Hypothalamus (tissue), 51 donors: ENCODE measurements around the gene FOXO1.

Experiments
- DNase-seq, 51 donors: peaks; one replicate each; lab custom pipeline; 2025; lab: John Stamatoyannopoulos, UW

The FOXO1 gene

DNA sequence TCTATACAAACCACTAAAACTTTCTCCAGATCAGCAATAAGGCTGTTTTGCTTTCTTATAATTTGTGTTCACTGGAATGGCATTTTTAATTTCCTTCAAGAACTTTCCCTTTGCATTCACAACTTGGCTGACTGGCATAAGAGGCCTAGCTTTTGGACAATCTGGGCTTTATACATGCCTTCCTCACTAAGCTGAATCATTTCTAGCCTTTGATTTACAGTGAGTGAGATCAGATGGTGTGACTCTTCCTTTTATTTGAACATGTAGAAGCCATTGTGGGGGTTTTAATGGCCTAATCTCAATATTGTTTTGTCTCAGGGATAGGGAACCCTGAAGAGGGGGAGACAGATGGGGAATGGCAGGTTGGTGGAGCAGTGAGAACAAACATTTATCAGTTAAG, 82.7 kb downstream of the FOXO1 start:
- DNase-seq = no peak

DNA sequence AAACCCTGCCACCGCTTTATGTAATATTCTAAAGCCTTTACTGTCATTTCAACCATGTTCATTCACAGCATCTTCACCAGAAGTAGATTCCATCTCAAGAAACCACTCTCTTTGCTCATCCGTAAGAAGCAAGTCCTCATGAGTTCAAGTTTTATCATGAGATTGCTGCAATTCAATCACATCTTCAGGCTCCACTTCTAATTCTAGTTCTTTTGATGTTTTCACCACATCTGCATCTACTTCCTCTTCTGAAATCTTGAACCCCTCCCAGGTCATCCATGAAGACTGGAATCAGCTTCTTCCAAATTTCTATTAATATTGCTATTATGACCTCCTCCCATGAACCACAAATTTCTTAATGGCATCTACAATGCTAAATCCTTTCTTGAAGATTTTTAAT, 83.9 kb downstream of the FOXO1 start:
- no peak for DNase-seq

DNA sequence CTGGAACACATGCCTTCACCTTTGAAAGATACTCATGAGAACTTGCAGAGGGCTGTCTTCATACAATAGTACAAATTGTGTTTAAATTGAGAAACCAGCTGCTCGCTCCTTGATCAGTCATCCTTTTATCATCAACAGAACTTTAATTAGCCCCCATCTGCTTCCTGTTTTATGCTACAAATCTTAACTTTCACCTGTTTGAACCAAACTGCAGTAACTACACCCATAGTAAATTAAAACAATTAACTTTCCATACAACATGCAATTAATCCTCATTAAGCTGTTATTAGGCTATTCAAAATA, 85.2 kb downstream of the FOXO1 start:
- DNase-seq = no peak

DNA sequence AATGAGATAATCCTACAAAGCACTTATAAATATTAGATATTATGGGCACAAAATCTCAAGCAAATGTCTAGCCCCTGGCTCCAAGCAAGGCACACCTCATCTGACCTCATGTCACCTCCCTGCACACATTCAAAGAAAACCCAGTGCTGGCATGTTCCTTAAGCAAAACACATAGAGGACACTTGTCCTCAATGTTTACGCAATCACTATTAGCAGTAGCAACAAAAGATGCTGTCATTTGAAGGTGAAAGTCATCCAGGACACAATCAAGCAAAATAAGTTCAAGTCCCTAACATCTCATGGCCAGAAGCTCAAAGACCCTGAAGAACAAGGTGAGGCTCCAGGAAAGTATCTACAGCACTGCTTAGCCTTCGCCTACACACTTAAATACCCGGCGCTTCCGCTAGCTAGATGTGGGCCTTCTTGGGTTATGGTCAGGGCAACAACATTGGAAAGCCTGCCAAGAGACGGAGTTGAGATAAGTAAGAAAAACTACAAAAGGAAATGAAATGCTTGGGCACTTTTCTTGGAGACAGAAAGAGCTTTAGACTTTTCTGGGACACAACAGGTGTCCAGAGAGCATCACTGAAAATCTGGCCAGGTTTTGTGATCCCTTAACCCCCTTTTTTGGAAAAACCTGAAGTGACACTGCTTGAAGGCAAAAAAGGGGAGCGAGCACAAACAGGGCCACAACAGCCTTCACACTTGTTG, 85.7 kb downstream of the FOXO1 start:
- no peak for DNase-seq

DNA sequence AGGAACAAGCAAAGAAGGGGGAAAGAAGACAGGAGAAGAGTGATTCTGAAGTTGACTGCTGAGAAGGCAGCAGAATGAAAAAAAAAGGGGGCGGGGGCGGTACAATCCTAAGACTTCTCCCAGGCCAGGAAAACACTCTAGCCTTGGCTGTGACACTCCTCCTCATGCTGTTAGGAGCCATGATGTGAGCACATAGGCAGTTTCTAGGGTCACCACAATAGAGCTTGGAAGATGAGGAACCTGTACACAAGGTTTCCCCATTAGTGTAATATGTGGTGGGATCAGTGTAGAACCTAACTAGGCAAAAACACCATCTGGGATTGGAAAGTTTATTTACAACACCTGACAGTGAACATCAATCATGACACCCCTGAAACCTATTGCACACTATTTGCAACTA, 86.9 kb downstream of the FOXO1 start:
- DNase-seq = no peak

DNA sequence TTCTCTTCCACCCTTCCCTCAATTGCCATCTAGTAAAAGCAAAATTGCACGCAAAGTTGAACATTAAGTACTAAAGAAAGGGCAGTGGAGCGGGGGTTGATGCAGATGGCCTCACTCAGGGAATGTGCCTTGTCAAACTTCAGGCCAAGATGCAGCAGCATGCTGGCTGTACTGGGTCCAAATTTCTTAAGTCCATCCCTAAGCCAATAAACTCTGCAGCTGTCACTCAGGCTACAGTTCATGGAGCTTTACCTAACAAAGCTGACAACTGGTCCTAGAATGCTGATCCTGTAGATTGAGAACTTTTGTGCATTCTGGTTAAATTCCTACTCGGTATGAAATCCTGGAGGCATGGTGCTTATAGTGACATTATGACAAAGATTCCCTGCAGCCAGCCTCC, 88.4 kb downstream of the FOXO1 start:
- no peak for DNase-seq

DNA sequence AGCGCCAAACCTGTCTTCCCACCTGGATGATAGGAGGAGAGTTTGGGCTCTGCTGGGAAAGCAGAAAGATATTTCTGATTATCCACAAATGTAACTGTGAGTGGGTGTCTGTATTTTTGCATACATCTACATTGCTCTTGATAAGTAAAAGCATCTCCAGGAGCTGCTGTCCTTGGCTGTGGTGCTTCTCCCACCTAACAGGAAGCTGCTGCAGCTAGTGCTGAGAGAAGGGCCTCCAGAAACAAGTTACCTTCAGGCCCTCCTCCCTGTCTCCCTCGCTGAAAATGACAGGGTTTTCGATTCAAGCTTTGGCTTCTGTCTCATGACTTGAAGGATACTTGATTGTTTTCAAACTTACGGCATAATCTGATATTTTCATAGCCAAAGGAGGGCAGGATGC, 90.1 kb downstream of the FOXO1 start:
- DNase-seq = no peak

DNA sequence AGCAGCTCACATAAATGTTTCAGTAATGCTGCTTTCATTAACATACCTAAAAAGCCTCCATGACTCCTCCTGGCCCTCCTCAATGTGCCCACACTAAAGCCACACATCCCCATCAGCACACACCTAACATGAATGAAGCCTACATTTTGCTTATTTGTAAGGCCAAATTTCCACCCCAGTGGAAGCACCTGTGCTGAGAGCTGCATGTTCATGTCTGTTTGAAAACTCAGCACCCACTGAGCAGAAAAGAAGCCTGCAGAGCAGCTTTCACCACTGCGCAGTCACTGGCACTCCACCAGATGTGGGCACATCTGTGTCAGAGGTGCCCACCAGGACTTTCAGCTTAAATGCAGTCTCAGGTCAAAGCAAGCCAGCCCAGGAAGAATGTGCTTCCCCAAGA, 93.5 kb downstream of the FOXO1 start:
- DNase-seq = no peak

DNA sequence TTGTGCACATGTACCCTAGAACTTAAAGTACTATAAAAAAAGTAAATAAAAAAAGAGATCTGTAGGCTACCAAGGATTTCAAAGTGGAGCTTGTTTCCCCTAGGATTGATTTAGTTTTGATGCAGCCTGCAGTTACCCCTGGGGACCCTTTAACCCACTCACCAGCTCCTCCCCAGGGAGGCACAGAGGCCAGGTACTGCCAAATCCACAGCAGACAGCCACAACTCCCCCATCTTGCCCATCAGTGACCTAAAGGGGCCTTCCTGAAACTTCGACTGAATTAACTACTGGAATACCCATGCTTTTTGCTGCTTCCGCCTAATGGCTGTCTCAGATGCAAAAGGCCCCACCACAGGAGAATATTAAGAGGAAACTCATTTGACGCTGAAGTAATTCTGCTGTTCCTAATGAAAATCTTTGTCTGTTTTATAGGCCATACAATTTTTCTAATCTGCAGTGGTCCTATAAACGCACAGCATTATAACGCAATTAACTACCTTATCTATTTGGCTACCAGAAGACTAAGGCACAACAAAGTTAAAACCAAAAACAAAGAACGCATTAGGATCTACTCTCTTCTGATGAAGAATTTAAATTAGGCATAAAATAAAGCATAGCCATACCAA, 95.0 kb downstream of the FOXO1 start:
- no peak for DNase-seq

DNA sequence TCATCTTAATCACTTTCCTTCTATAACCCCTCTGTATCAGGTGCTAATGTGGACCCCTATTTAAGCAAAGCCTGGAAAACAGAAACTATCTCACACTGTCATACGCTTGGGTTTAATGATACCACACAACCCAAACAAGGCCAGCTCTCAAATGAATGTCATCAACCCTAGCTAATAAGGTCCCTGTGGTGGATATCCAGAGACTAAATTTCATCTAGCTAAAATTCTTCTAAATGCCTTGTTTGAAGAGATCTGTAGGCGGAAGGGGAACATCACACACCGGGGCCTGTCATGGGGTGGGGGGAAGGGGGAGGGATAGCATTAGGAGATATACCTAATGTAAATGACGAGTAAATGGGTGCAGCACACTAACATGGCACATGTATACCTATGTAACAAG, 95.5 kb downstream of the FOXO1 start:
- no peak for DNase-seq

DNA sequence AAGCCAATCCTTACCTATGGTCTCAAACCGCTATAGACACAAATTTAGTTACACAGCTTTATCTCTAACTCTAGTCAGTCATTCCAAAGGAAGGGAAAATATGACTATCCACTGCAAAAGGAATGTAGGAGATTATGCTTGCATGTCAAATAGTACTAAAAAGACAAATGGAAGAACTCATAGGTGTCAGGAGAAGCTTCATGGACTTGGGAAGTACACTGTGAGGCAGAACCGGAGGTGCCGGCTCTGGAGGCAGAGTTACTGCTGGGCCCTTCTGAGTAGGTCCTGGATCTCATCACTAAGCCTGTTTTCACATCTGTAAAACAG, 97.5 kb downstream of the FOXO1 start:
- DNase-seq = no peak

DNA sequence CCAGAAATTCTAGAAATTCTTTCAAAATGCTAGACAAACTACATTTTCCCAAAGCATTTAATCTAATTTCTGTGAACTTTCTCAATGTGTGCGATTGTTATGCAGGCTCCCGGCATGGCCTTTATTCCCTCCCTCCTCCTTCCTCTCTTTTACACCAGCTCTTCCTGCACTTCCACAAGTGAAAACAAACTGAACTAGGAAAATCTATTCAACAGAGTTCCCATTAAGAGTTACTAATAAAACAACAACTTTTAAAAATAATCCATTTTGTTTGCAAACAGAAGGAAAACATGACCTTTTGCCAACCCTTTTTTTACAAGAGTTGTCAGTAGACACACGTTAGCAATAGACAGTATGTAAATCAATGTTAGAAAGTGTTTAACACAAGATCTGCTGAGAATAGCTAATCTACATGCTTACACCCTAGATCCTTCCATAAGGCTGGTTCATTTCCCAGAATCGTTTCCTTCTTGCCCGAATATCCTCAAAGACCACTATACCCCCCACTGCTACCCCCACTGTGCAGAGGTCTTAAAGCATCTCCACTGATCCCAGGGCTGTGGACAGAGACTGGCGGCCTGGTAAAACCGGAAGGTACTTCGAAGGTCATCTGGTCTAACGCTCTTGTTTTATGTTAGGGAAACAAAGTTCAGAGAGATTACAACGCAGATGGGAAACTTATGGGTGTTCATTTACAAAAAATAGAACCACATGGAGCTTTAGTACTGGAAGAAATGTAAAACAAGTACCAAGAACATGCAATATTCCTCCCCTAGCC, 98.0 kb downstream of the FOXO1 start:
- DNase-seq = no peak

DNA sequence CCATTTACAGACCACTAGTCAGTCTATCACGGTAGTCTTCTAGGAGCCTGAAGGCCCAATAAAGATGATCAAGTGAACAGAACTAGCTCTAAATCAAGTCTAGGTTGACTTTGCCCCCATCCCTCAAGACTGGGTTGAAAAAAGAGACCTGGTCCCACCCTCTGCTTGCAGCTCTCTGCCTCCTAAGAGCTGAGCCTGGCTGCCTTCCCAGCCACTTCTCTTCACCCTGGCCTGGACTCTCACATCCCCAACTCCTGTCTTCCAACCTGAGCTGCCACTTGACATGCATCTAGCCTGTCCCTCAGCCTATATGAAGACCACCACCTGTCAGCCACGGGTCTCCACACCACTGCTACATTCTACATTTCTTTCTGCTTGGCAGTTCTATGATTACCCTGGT, 99.6 kb downstream of the FOXO1 start:
- DNase-seq = no peak

DNA sequence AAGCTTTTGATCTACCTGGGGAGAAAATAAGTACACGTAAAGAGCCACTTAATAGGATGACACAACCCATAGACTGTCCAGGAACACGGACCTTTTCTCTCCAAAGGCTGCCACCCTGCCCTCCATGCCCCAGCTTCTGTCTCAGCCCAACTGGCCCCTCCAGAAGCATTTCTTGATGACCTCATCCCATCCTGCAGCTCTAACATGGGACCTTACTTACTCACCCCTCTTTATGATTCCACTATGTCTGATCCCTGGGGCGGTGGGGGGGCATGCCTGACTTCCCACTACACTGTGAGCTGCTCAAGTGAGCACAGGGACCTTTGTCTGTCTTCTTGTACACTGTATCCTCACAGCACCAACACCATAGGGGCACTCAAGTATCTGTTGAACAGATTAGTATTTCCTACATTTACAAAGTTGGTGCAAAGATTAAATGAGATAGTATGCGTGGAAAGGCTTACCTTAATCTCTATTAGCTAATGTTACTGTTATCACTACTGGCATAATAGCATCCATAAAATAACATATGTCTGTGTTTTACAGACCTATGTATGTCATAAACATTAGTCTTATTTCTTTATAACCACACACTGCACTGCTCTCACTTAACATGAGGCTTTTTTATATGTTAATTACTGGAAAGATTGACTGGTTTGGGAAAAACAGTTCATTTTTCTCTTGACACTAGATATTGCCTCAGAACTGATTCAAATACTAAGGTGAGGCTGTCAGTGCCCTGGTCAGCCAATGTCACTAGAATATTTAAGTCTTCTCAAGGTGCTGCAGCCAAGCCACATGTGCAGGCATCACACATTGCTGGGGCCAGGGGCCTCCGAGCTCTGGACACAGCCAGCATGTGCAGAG, 100.9 kb downstream of the FOXO1 start:
- DNase-seq = no peak

DNA sequence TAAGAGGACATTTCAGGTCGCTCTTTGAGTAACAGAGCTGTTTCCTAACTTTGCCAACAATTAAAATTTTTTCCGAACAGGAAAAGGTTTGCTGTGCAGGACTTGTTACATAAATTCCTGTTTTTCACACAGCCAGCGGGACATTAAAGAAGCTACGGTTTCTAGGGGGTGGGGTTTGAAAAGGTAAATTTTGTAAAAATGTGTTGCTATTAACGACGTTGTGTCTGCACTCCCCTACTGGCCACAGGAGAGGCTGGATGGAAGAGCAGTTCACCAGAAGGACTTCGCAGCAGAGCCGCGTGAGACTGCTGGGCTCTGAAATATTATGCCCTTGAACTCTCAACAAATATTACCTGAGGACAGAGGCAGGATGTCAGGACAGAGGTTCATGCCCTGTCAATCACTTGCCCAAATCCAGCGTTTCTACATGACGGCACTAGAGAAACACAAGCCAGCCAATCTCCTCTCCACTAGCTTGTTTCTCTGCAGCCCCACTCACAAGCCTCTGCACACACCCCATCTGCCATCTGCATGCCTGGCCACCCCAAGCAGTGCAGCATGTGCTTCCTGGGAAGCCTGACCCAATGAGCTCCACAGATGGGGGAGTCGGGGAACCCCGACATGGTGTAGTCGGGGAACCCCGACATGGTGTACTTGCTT, 102.0 kb downstream of the FOXO1 start:
- DNase-seq = no peak

DNA sequence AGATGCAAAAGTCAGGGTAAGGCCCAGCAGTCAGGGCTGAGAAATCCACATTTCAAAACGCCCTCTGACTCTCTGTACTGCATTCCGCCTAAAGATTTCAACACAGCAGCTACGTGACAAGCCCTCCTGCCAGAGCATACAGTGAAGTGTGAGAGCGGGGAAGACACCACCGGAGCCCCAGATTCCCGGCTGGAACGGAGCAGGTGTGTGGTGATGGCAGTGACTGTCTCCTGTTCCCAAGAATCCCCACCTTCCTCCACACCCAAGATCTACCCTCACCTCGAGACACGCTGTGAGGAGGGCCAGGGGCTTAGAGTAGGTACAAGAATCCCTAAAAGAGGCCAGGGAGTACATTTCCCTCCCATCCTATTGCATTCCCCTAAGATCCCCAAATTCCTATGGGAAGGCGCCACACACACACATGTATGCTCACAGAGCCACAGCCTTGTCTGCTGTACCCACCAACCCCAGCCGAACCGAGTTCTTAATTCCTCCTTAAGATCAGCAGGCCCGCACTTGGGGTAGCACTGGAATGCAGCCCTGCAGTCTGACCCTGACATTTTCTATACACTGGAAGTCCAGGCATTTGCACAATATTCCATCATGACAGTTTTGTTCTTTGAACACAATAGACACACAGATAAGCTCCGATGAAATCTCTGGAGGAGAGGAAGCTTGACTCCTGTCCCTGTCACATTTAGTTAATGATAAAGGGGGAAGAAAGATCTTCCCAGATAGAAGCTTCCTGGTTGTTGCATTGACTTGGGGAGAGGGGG, 102.9 kb downstream of the FOXO1 start:
- no peak for DNase-seq

DNA sequence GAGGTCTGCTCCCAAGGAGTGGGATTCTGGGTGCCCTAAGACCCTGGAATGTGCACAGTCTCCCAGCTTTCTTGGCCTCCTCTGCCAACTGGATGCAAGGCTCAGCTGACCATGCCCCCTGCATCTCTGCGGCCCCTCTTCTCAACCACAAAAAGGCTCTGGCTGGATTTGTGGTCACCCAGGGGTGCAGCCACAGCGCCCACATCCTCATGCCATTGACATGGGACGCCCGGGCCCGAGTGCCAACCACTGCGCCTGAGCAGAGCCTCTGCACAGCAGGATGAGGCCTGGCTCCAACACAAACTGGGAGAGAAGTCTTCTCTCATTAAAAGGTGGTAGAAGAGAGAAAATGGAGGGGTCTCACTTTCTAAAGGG, 103.5 kb downstream of the FOXO1 start:
- DNase-seq = no peak

DNA sequence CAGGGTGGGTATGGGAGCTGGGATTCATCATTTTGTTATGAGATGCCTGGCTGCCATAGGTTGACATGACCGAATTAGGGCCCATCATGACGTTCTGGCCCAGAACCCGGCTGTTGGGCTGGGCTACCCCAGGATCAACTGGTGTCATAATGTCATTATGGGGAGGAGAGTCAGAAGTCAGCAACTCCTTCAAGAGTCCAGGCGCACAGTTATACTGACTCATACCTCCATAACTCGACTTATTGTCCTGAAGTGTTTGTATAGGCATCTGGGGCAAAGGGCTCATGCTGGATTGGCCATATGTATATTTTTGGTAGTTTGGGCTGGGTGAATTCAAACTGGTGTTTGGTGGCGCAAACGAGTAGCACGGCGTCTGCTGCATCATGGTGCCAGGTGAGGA, 106.5 kb downstream of the FOXO1 start:
- no peak for DNase-seq

DNA sequence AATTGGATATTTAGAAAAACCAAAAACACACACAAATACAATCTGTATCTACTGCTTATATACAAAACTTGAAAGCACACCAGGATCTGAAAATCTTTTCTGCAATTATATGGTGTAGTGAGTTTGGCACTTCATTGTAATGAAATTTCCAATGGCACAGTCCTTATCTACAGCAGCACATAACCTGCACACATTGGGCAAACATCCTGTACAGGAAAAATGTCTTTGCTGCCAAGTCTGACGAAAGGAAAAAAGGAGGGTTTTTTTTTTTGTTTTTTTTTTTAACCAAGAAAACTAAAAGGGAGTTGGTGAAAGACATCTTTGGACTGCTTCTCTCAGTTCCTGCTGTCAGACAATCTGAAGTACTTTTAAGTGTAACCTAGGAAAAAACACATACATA, 107.8 kb downstream of the FOXO1 start:
- DNase-seq = no peak

DNA sequence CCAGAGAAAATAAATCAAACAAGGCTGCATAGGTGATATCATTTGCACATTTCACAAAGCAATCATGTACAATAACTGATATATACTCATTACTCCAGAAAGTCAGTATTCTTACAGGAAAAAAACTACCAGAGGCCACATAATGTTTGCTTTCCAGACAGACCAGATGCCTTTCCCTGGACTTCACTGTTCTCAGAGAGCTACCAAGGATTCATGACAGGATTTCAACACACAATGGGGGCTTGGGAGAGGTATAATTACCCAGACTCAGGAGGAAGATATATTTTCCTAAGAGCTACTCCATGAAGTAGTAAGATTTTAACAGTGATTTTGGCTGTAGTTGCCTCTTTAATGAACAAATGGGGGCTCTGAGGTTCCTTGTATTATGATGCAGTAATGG, 110.0 kb downstream of the FOXO1 start:
- DNase-seq = no peak
